H9 (cell line): ENCODE measurements around the gene RICTOR. TPM values are rescaled to one million over a fixed set of nuclear protein-coding genes. Genes with fewer than 3 reads are reported as not detected.

Experiments
- DNase-seq: peaks from one replicate; pipeline ENCODE4 v3.0.0-alpha.2; 2017
- H2AFZ ChIP-seq: one replicate; pipeline ENCODE4 v1.6.1; 2013; ENCODE audit warnings: mild to moderate bottlenecking, low read length, control low read depth, moderate library complexity
- H2AK5ac ChIP-seq: 2 replicates; pipeline ENCODE4 v1.6.1; 2013; ENCODE audit warnings: low read length, control low read depth, mixed read lengths; ENCODE audit not compliant: insufficient read length
- H2BK120ac ChIP-seq: one replicate; pipeline ENCODE4 v1.6.1; 2013; ENCODE audit warnings: low read depth, mild to moderate bottlenecking, low read length, control low read depth, inconsistent platforms; ENCODE audit not compliant: poor library complexity, severe bottlenecking
- H2BK12ac ChIP-seq: 2 replicates; pipeline ENCODE4 v1.6.1; 2013; ENCODE audit warnings: low read length, control low read depth, mixed read lengths, low read depth; ENCODE audit not compliant: insufficient read length
- H2BK15ac ChIP-seq: 2 replicates; pipeline ENCODE4 v1.6.1; 2013; ENCODE audit warnings: low read depth, low read length, control low read depth
- H2BK20ac ChIP-seq: one replicate; pipeline ENCODE4 v1.6.1; 2013; ENCODE audit warnings: low read depth, mild to moderate bottlenecking, low read length, control low read depth, inconsistent platforms; ENCODE audit not compliant: poor library complexity, severe bottlenecking
- H2BK5ac ChIP-seq: 2 replicates; pipeline ENCODE4 v1.6.1; 2013; ENCODE audit warnings: low read length, control low read depth, mixed read lengths; ENCODE audit not compliant: insufficient read length
- H3K14ac ChIP-seq: 2 replicates; pipeline ENCODE4 v1.6.1; 2013; ENCODE audit warnings: low read length, control low read depth; ENCODE audit not compliant: insufficient read depth
- H3K18ac ChIP-seq: 2 replicates; pipeline ENCODE4 v1.6.1; 2013; ENCODE audit warnings: low read depth, mild to moderate bottlenecking, mixed read lengths, low read length, control low read depth; ENCODE audit not compliant: insufficient read length
- H3K23ac ChIP-seq: 2 replicates; pipeline ENCODE4 v1.6.1; 2013; ENCODE audit warnings: low read length, control low read depth, mixed read lengths, low read depth; ENCODE audit not compliant: insufficient read length
- H3K23me2 ChIP-seq: 2 replicates; pipeline ENCODE4 v1.6.1; 2013; ENCODE audit warnings: low read depth, mild to moderate bottlenecking, mixed read lengths, low read length, control low read depth; ENCODE audit not compliant: insufficient read length, poor library complexity, severe bottlenecking
- H3K27ac ChIP-seq: 2 replicates; pipeline ENCODE4 v1.5.1; 2013; ENCODE audit warnings: low read length, control low read depth, mixed read lengths, low read depth; ENCODE audit not compliant: insufficient read length
- H3K27me3 ChIP-seq: 2 replicates; pipeline ENCODE4 v1.6.1; 2013; ENCODE audit warnings: low read length, control low read depth, inconsistent platforms; ENCODE audit not compliant: insufficient read depth
- H3K4ac ChIP-seq: 2 replicates; pipeline ENCODE4 v1.6.1; 2013; ENCODE audit warnings: low read depth, mild to moderate bottlenecking, control low read depth, inconsistent platforms, low read length, moderate library complexity
- H3K4me1 ChIP-seq: 2 replicates; pipeline ENCODE4 v1.6.1; 2013; ENCODE audit warnings: low read length, control low read depth, inconsistent platforms; ENCODE audit not compliant: insufficient read depth
- H3K4me2 ChIP-seq: 2 replicates; pipeline ENCODE4 v1.6.1; 2013; ENCODE audit warnings: low read length, control low read depth, mixed read lengths; ENCODE audit not compliant: insufficient read length, insufficient read depth
- H3K56ac ChIP-seq: 2 replicates; pipeline ENCODE4 v1.6.1; 2013; ENCODE audit warnings: low read depth, mild to moderate bottlenecking, mixed read lengths, low read length, control low read depth; ENCODE audit not compliant: insufficient read length
- H3K79me1 ChIP-seq: 2 replicates; pipeline ENCODE4 v1.6.1; 2013; ENCODE audit warnings: low read depth, mild to moderate bottlenecking, moderate library complexity, low read length, control low read depth, inconsistent platforms; ENCODE audit not compliant: insufficient read depth, poor library complexity, severe bottlenecking
- H3K79me2 ChIP-seq: 2 replicates; pipeline ENCODE4 v1.6.1; 2013; ENCODE audit warnings: low read length, control low read depth, inconsistent platforms; ENCODE audit not compliant: insufficient read depth
- H3K9ac ChIP-seq: 2 replicates; pipeline ENCODE4 v1.6.1; 2013; ENCODE audit warnings: low read length, control low read depth, mixed read lengths; ENCODE audit not compliant: insufficient read length; ENCODE audit errors: extremely low read depth
- H3K9me3 ChIP-seq: one replicate; pipeline ENCODE4 v1.6.1; 2013; ENCODE audit warnings: low read depth, low read length, inconsistent platforms; ENCODE audit not compliant: control insufficient read depth
- H3T11ph ChIP-seq: one replicate; pipeline ENCODE4 v1.6.1; 2013; ENCODE audit warnings: mild to moderate bottlenecking, low read length, control low read depth, inconsistent platforms
- H4K20me1 ChIP-seq: one replicate; pipeline ENCODE4 v1.6.1; 2013; ENCODE audit not compliant: control insufficient read depth, insufficient read length, insufficient read depth
- H4K5ac ChIP-seq: 2 replicates; pipeline ENCODE4 v1.6.1; 2013; ENCODE audit warnings: low read depth, mild to moderate bottlenecking, mixed read lengths, low read length, control low read depth; ENCODE audit not compliant: insufficient read length
- H4K8ac ChIP-seq: replicated peaks from 2 replicates; pipeline ENCODE4 v1.6.1; 2013; ENCODE audit warnings: low read length, control low read depth, mixed read lengths, low read depth; ENCODE audit not compliant: insufficient read length
- H4K91ac ChIP-seq: 2 replicates; pipeline ENCODE4 v1.6.1; 2013; ENCODE audit warnings: low read depth, mild to moderate bottlenecking, moderate library complexity, mixed read lengths, low read length, control low read depth; ENCODE audit not compliant: insufficient read length
- H3K27ac Mint-ChIP-seq, 3 experiments: 2 replicates in 2 of 3; 3 replicates in 1 of 3; pipeline ENCODE4 v1.8.0; 2020 to 2021; ENCODE audit warnings: mixed read lengths in 3 of 3, mild to moderate bottlenecking in 1 of 3, moderate library complexity in 1 of 3
- H3K27me3 Mint-ChIP-seq: 2 replicates; pipeline ENCODE4 v1.8.0; 2021; ENCODE audit warnings: low read depth, mild to moderate bottlenecking, moderate library complexity, mixed read lengths
- H3K36me3 Mint-ChIP-seq, 3 experiments: 2 replicates in 2 of 3; 3 replicates in 1 of 3; pipeline ENCODE4 v1.8.0; 2020 to 2021; ENCODE audit warnings: low read depth in 3 of 3, mixed read lengths in 3 of 3; ENCODE audit not compliant: insufficient read depth in 1 of 3
- H3K4me1 Mint-ChIP-seq, 2 experiments: 2 replicates each; pipeline ENCODE4 v1.8.0; 2020; ENCODE audit warnings: mixed read lengths in 2 of 2
- H3K4me3 Mint-ChIP-seq, 2 experiments: 2 replicates in 1 of 2; 3 replicates in 1 of 2; pipeline ENCODE4 v1.8.0; 2020 to 2021; ENCODE audit warnings: mild to moderate bottlenecking in 2 of 2, mixed read lengths in 2 of 2, moderate library complexity in 1 of 2
- H3K9me3 Mint-ChIP-seq, 2 experiments: 2 replicates in 1 of 2; 3 replicates in 1 of 2; pipeline ENCODE4 v1.8.0; 2020; ENCODE audit warnings: mild to moderate bottlenecking in 2 of 2, mixed read lengths in 2 of 2, moderate library complexity in 1 of 2
- CTCF ChIP-seq: fragments of 200-600 bp; sonication (generic); conservative IDR thresholded peaks from 3 replicates; pipeline ENCODE4 v1.8.0; 2021; ENCODE audit warnings: antibody characterized with exemption, mild to moderate bottlenecking
- WGBS: extraction: QIAGEN DNeasy Blood & Tissue Kit; methylation state at CpG from one replicate; pipeline ENCODE4 v1.1.7; 2013; ENCODE audit warnings: missing lambda C conversion rate, low lambda C conversion rate, mixed read lengths; ENCODE audit not compliant: insufficient read length; ENCODE audit errors: extremely low coverage; 5-methylcytosine and 5-hydroxymethylcytosine counted together
- total RNA-seq: library from RNA; stranded (reverse); gene quantifications from 2 replicates; pipeline ENCODE4 v1.2.1, GENCODE V29; 2021

RICTOR gene
- total RNA-seq, 1 experiment from 2014 or later: 20.9 TPM

- Histone ChIP-seq H3T11ph (no peak overlapping the region), H3K56ac (no peak overlapping the region), H3K4me2 (no peak overlapping the region), H2BK15ac (no peak overlapping the region), H3K18ac (no peak overlapping the region), H3K79me1 (no peaks in the 10 kb centered on the region), H3K9me3 (no peaks in the 10 kb centered on the region), H3K23ac (no peak overlapping the region), H2AFZ (no peak overlapping the region), H3K23me2 (no peaks in the 10 kb centered on the region), H3K27ac (no peak overlapping the region), H2BK20ac (no peak overlapping the region), H3K9ac (no peak overlapping the region), H2BK12ac (no peak overlapping the region), H2BK5ac (no peak overlapping the region), H3K14ac (no peak overlapping the region), H2BK120ac (no peak overlapping the region), H3K79me2 (peaks cover 2% of the 10 kb centered on the region; the same call in 1 of the 2 replicates), H3K27me3 (no peaks in the 10 kb centered on the region), H4K5ac (no peak overlapping the region), H4K8ac (no peak overlapping the region), H3K4me1 (no peaks in the 10 kb centered on the region), H2AK5ac (no peak overlapping the region), H4K91ac (no peak overlapping the region), H4K20me1 (no peaks in the 10 kb centered on the region), H3K4ac (no peak overlapping the region)
- DNase-seq: no peak
- Mint-ChIP-seq H3K27ac (peak overlapping the region in 1 of 3 experiments; percentile 22; a peak in 3 of 7 replicates), H3K4me3 (no peak overlapping the region), H3K36me3 (peaks cover 38 to 62% (median 45%) of the 10 kb centered on the region in 3 experiments), H3K27me3 (no peaks in the 10 kb centered on the region), H3K4me1 (peaks cover 4% of the 10 kb centered on the region in 2 experiments), H3K9me3 (peaks cover 40% of the 10 kb centered on the region in 2 experiments)
- no peak for TF ChIP-seq CTCF
- WGBS: no CpG with 5 or more reads among the region's 1 CpG
Measured at GRCh38 chr5:39031041-39031440, 43.2 kb downstream of the RICTOR start.
